Upper lobe of right lung (tissue), 1 donor: ENCODE measurements around the gene MAGI2. TPM values are rescaled to one million over a fixed set of nuclear protein-coding genes. Genes with fewer than 3 reads are reported as not detected.

Experiments
- ATAC-seq: fragments of 200-7000 bp; cut with Tn5 transposase; one replicate; pipeline ENCODE4 v1.9.1; 2020; ENCODE audit warnings: mild to moderate bottlenecking, moderate library complexity
- DNase-seq: peaks from one replicate; pipeline ENCODE4 v3.0.0-alpha.2; 2020
- H3K27ac ChIP-seq: fragments of 200-600 bp; one replicate; pipeline ENCODE4 v1.8.0; 2022
- H3K27me3 ChIP-seq: fragments of 200-600 bp; one replicate; pipeline ENCODE4 v1.8.0; 2022; ENCODE audit warnings: mild to moderate bottlenecking
- H3K36me3 ChIP-seq: fragments of 200-600 bp; one replicate; pipeline ENCODE4 v1.8.0; 2022
- H3K4me1 ChIP-seq: fragments of 200-600 bp; one replicate; pipeline ENCODE4 v1.8.0; 2022
- H3K4me3 ChIP-seq: fragments of 200-600 bp; one replicate; pipeline ENCODE4 v1.8.0; 2022; ENCODE audit warnings: mild to moderate bottlenecking
- H3K9me3 ChIP-seq: fragments of 200-600 bp; one replicate; pipeline ENCODE4 v1.8.0; 2022
- intact Hi-C: fragments of 100-400 bp; cut with DNase I; formaldehyde crosslinking; loops from one replicate; pipeline ENCODE4 v1.11.0; 2022
- total RNA-seq: library from RNA; stranded (reverse); fragmentation: NEBNext Ultra II Directional; extraction: Animal tissue kit (Norgen Biotek cat#: 25700); gene quantifications from one replicate; pipeline ENCODE4 v1.2.1, GENCODE V29; 2021
- TF ChIP-seq, protein P1 (sequence below): fragments of 200-600 bp; IDR thresholded peaks from one replicate; pipeline ENCODE4 v1.8.0; 2022; ENCODE audit warnings: antibody characterized with exemption
- donor health status: DM: no; HTN: yes; CAD: no; lungs with severe emphysema.

Gene MAGI2
- total RNA-seq, 1 donor from 2014 or later, result 12.8 TPM

DNA sequence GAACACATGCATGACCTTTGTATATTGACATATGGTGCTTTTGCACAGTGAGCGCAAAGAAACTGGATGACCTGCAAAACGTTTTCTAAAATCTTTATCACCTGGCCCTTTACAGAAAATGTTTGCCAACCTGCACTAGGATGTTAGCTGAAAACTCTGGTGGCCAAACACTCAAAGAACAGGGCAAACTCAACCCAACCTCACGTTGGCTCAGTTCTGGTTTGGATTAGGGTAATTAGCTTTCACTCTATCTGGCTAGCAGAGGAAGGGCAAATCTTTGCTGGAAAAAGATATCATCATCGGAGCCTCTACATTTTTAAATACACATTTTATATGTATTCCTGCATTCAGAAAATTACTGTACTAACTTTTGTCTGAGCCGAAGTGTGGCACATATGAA lies 966.0 kb downstream of the MAGI2 start:
- no peaks in the 10 kb centered on the region for H3K36me3 ChIP-seq
- no peak for DNase-seq
- no peaks in the 10 kb centered on the region for H3K27me3 ChIP-seq
- peaks cover 5% of the 10 kb centered on the region for H3K4me1 ChIP-seq
- H3K9me3 ChIP-seq, result no peaks in the 10 kb centered on the region
- TF ChIP-seq, protein P1, sequence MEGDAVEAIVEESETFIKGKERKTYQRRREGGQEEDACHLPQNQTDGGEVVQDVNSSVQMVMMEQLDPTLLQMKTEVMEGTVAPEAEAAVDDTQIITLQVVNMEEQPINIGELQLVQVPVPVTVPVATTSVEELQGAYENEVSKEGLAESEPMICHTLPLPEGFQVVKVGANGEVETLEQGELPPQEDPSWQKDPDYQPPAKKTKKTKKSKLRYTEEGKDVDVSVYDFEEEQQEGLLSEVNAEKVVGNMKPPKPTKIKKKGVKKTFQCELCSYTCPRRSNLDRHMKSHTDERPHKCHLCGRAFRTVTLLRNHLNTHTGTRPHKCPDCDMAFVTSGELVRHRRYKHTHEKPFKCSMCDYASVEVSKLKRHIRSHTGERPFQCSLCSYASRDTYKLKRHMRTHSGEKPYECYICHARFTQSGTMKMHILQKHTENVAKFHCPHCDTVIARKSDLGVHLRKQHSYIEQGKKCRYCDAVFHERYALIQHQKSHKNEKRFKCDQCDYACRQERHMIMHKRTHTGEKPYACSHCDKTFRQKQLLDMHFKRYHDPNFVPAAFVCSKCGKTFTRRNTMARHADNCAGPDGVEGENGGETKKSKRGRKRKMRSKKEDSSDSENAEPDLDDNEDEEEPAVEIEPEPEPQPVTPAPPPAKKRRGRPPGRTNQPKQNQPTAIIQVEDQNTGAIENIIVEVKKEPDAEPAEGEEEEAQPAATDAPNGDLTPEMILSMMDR, result no peak
- intact Hi-C loops, result no loop called here
- H3K27ac ChIP-seq, result no peak overlapping the region
- no peak for ATAC-seq
- no peak overlapping the region for H3K4me3 ChIP-seq

DNA sequence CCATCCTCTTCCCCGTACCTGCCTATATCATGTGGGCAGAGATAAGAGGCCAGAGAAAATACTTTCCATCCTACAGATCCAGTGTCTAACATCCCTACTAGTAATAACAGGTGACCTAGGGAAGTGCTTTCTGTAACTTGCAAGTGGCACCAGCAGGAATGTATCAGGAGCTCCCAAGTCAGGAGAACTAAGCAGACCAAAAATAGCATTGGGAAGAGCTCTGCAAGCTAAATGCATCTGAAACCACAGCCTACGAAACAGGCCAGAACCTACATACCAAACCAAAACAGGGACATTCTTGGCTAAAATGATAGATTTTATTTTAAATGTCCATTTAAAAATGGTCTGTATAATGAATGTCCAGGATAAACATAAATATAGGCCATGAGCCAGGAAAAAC lies 974.1 kb downstream of the MAGI2 start:
- H3K27me3 ChIP-seq, result no peaks in the 10 kb centered on the region
- no peaks in the 10 kb centered on the region for H3K4me1 ChIP-seq
- H3K9me3 ChIP-seq, result no peaks in the 10 kb centered on the region
- ATAC-seq, result no peak
- H3K36me3 ChIP-seq, result no peaks in the 10 kb centered on the region
- H3K27ac ChIP-seq, result no peak overlapping the region
- H3K4me3 ChIP-seq, result no peak overlapping the region
- DNase-seq, result no peak
- TF ChIP-seq, protein P1, result no peak
- intact Hi-C loops, result no loop called here

DNA sequence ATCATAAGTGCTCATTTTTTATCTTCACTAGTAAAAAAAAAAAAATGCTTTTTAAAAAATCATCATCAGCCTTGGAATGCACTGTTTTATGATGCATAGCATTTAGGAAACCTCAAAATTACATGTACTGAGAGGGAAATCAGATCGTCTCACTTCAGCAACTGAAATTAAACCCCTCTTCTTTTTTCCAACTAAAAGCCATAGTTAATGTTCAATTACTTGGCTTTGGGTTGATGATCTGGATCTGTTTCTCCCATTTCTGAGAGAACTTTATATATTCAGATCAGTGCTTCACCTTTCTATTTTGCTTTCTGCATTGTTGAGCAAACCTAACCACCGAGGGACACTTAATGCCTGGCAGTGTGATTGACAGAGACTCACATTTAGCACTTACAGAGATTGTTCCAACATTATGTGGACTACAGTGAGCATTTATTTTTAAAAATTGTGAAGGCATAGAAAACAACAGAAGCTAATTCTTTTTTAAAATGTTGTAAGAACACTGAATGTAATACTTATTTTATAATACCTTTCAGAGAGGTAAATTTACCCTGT lies 976.5 kb downstream of the MAGI2 start:
- DNase-seq (no peak), ATAC-seq (no peak)
- H3K27ac ChIP-seq, result no peak overlapping the region
- no peaks in the 10 kb centered on the region for H3K9me3 ChIP-seq
- H3K4me1 ChIP-seq, result no peaks in the 10 kb centered on the region
- TF ChIP-seq, protein P1, result no peak
- H3K36me3 ChIP-seq, result no peaks in the 10 kb centered on the region
- no peaks in the 10 kb centered on the region for H3K27me3 ChIP-seq
- H3K4me3 ChIP-seq, result no peak overlapping the region
- intact Hi-C loops, result no loop called here

DNA sequence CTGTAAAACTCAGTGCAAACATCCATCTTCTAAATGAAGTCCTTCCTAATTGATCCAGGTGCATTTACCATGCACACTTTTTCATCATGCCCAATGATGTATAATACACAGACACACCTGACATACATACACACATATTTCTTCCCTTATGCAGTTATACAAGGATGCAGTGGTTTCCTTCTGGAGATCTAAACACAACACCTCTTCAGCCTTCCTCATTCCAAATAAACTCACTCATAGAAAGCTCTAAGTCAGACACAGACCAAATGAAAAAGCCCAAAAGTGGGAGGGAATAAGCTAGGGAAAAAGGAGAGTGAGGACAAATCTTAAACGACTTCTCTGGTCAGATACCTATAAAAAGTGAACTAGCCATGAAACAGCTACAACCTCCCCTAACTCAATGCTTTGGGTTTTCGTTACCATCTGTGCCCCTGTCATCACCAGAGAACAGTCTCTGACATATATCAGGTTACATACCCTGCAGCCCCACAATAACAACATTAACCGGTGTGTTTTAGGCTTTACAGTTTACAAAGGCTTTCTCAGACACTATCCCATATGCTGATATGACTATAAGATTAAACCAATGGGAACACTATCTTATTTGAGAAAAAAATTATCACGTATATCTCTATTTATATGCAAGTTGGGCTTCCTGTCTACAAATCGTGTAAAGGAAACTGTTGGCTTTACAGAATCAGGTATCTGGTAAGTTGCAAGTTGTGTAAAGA lies 979.7 kb downstream of the MAGI2 start:
- TF ChIP-seq, protein P1, result no peak
- no peak overlapping the region for H3K4me3 ChIP-seq
- no peaks in the 10 kb centered on the region for H3K36me3 ChIP-seq
- H3K27me3 ChIP-seq, result no peaks in the 10 kb centered on the region
- no peaks in the 10 kb centered on the region for H3K9me3 ChIP-seq
- intact Hi-C loops, result no loop called here
- DNase-seq (no peak), ATAC-seq (no peak)
- H3K27ac ChIP-seq, result no peak overlapping the region
- no peaks in the 10 kb centered on the region for H3K4me1 ChIP-seq

DNA sequence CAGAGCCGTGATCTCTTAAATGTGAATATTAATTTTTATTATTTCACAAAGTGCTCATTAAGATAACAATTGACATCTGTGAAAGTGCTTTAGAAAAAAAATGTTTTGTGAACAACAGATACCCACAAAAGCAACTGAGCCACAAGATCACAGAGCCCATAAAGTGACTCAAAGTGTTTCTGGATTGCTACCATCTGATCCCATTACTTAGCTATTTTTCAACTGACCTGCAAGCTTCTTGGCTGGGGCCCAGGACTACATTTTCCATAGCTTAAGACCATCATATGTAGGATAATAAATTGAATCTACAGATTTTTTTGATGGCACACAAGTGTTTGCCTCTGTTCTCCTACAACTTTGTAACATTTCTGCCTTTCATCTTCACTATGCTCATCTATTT lies 980.4 kb downstream of the MAGI2 start:
- Histone ChIP-seq H3K4me3 (no peak overlapping the region), H3K9me3 (no peaks in the 10 kb centered on the region), H3K4me1 (no peaks in the 10 kb centered on the region), H3K27ac (no peak overlapping the region), H3K27me3 (no peaks in the 10 kb centered on the region), H3K36me3 (no peaks in the 10 kb centered on the region)
- TF ChIP-seq, protein P1, result no peak
- DNase-seq (no peak), ATAC-seq (no peak)
- intact Hi-C loops, result no loop called here
